T-helper 2 cell treated with Interferon-gamma antibody and Interleukin-4, amounts not matched to agents 100 ng/mL and 5 ng/mL, for 36 hours (primary cell): ENCODE data around the gene APBB2. TPM values are rescaled to one million over a fixed set of nuclear protein-coding genes. Genes with fewer than 3 reads are reported as not detected.
"Not testable (repeated sequence)": the region's sequence is repeated elsewhere in the genome, so short reads cannot be mapped to it uniquely, and the experiment has no call there.

Experiments
- intact Hi-C: fragments of 100-400 bp; cut with micrococcal nuclease; formaldehyde crosslinking; loops from one replicate; pipeline ENCODE4 v1.15.1; 2023
- total RNA-seq: library from RNA; stranded (reverse); gene quantifications from 2 replicates; pipeline ENCODE4 v1.2.3, GENCODE V29; 2022

The APBB2 gene
- total RNA-seq, 1 donor from 2014 or later: 0.45 TPM

- intact Hi-C loops: no loop called here
Observed at GRCh38 chr4:41160012-41160789, 54.1 kb downstream of the APBB2 start.

- intact Hi-C loops: no loop called here
Observed at GRCh38 chr4:41158756-41159155, 55.6 kb downstream of the APBB2 start.

GRCh38 chr4:41158274-41158673 lies 56.1 kb downstream of the APBB2 start:
- intact Hi-C loops: no loop called here

GRCh38 chr4:41157009-41157408 lies 57.3 kb downstream of the APBB2 start:
- intact Hi-C loops: no loop called here

- intact Hi-C loops: no loop called here
Observed at GRCh38 chr4:41156574-41156973, 57.8 kb downstream of the APBB2 start.

- intact Hi-C loops: no loop called here
Observed at GRCh38 chr4:41155194-41155830, 59.0 kb downstream of the APBB2 start.

- intact Hi-C loops: no loop called here
Observed at GRCh38 chr4:41154814-41155177, 59.5 kb downstream of the APBB2 start.

- intact Hi-C loops: no loop called here
Observed at GRCh38 chr4:41154010-41154813, 60.1 kb downstream of the APBB2 start.

- intact Hi-C loops: no loop called here
Observed at GRCh38 chr4:41150401-41150800, 63.9 kb downstream of the APBB2 start.

GRCh38 chr4:41149568-41149967 lies 64.8 kb downstream of the APBB2 start:
- intact Hi-C loops: not testable (repeated sequence)

- intact Hi-C loops: no loop called here
Observed at GRCh38 chr4:41148931-41149330, 65.4 kb downstream of the APBB2 start.

- intact Hi-C loops: no loop called here
Observed at GRCh38 chr4:41148292-41148691, 66.0 kb downstream of the APBB2 start.

- intact Hi-C loops: not testable (repeated sequence)
Observed at GRCh38 chr4:41147570-41147969, 66.8 kb downstream of the APBB2 start.

- intact Hi-C loops: no loop called here
Observed at GRCh38 chr4:41146716-41147506, 67.4 kb downstream of the APBB2 start.

GRCh38 chr4:41146196-41146595 lies 68.1 kb downstream of the APBB2 start:
- intact Hi-C loops: no loop called here

GRCh38 chr4:41145571-41146078 lies 68.7 kb downstream of the APBB2 start:
- intact Hi-C loops: no loop called here

- intact Hi-C loops: no loop called here
Observed at GRCh38 chr4:41144812-41145211, 69.5 kb downstream of the APBB2 start.

- intact Hi-C loops: no loop called here
Observed at GRCh38 chr4:41144040-41144379, 70.3 kb downstream of the APBB2 start.

- intact Hi-C loops: no loop called here
Observed at GRCh38 chr4:41143311-41144039, 70.9 kb downstream of the APBB2 start.
